NCI-H1092 treated with DMSO at 0.1 percent for 48 hours (cell line): ENCODE results near the gene MMP27.
A peak's percentile ranks its signal among the peaks of the same experiment; 100 is the strongest.
"Not testable (repeated sequence)": the region's sequence is repeated elsewhere in the genome, so short reads cannot be mapped to it uniquely, and the experiment has no call there.

ENCODE experiments used
- DNase-seq: peaks from one replicate; lab custom pipeline; 2025; lab: John Stamatoyannopoulos, UW

Gene MMP27, protein sequence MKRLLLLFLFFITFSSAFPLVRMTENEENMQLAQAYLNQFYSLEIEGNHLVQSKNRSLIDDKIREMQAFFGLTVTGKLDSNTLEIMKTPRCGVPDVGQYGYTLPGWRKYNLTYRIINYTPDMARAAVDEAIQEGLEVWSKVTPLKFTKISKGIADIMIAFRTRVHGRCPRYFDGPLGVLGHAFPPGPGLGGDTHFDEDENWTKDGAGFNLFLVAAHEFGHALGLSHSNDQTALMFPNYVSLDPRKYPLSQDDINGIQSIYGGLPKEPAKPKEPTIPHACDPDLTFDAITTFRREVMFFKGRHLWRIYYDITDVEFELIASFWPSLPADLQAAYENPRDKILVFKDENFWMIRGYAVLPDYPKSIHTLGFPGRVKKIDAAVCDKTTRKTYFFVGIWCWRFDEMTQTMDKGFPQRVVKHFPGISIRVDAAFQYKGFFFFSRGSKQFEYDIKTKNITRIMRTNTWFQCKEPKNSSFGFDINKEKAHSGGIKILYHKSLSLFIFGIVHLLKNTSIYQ

DNA sequence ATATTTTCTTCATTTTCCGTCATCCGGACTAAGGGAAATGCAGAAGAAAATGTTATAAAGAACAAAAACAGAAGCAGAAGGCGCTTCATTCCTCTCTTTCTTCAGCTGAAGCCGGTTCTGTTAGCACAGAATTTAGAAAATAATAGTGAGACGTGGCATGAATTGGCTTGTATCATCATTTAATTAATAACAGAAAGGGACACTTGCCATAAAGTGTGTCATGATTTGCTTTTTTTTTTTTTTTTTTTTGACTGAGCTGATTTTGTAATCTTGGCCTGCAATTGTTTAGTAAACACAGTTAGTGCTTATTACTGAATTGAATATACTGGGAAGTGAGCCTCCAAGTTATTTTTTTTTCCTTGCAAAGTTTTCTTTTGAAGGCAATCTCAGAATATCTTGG is at the start of gene MMP27:
Gene MMP27 (minus strand): TSS at position 144 of the 400 bp plus-strand sequence. CDS start 55 bp downstream, at position 89.
- no peak for DNase-seq

GRCh38 chr11:102753267-102753666 is 47.7 kb upstream of the MMP27 start:
- no peak for DNase-seq

- no peak for DNase-seq
Measured at GRCh38 chr11:102751673-102752072, 46.1 kb upstream of the MMP27 start.

- DNase-seq, result no peak
Measured at GRCh38 chr11:102749101-102749722, 43.6 kb upstream of the MMP27 start.

DNA sequence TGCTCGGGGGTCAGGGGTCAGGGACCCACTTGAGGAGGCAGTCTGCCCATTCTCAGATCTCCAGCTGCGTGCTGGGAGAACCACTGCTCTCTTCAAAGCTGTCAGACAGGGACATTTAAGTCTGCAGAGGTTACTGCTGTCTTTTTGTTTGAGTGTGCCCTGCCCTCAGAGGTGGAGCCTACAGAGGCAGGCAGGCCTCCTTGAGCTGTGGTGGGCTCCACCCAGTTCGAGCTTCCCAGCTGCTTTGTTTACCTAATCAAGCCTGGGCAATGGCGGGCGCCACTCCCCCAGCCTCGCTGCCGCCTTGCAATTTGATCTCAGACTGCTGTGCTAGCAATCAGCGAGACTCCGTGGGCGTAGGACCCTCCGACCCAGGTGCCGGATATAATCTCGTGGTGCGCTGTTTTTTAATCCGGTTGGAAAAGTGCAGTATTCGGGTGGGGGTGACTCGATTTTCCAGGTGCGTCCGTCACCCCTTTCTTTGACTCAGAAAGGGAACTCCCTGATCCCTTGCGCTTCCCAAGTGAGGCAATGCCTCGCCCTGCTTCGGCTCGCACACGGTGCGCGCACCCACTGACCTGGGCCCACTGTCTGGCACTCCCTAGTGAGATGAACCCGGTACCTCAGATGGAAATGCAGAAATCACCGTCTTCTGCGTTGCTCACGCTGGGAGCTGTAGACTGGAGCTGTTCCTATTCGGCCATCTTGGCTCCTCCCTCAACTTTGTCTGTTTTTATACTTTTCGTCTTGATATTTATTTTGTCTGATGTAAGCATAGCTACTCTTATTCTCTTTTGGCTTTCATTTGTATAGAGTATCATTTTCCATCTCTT is 41.4 kb upstream of the MMP27 start:
- not testable (repeated sequence) for DNase-seq

DNA sequence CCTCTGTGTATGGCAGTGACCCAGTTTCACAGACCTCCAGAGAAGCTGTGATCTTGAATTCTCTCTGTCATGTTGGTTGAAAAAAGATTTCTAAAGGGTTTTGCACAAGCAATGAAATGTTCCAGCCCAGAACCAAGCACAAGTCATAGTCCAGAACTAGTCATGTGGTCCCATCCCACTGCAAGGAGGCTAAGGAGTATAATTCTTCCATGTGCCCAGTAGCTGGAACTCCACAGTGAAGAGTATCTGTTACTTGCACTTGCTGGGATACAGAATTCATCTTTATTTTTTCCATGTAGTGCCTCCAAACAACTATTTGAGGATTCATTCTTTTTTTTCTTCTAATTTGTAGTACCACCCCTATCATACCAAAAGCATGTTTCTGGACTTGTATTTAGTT is 29.1 kb upstream of the MMP27 start:
- no peak for DNase-seq

GRCh38 chr11:102733232-102733875 is 27.8 kb upstream of the MMP27 start:
- peak; percentile 10 for DNase-seq

- not testable (repeated sequence) for DNase-seq
Measured at GRCh38 chr11:102730944-102731343, 25.4 kb upstream of the MMP27 start.

DNA sequence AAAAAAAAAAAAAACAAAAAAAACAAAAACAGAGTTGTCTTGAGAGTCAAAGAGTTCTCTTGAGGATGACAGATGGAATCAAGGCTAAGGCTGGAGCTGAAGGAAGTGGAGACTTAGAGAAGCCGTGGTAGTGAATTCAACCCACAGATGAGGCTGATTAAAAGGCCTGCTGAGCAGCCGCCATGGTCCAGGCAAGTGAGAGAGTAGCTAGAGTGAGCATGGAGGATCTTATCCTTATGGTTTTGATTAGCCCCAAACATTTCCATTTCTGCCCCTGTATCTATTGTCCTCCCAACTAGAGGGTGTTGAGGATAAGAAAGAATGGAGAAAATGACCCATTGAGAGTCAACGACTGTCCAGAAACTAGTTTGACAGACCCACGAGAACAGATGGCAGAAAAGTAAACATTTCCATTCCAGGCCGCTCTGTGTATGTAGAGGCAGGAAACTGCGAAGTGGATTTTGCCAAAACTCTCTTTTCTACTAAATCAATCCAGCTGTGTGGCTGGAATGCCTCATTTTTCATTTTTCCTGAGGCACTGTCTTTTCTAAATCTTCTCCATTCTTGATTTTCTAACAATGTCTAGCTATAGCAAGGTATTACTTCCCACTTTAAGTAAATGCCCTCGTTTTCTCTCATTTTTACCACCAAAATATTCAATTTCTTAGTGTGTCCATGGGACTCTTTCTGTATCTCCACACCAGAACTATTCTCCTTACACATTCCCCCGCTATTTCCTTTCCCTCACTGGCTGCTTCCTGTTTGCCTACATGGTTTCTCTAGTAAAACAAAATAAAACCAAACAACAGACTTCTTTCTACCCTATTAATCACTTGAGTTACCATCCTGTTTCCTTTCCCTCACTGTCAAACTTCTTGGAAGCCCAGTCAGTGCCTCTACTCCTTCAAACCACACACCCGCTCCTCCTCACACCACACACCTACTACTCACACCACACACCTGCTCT is 24.6 kb upstream of the MMP27 start:
- no peak for DNase-seq

DNA sequence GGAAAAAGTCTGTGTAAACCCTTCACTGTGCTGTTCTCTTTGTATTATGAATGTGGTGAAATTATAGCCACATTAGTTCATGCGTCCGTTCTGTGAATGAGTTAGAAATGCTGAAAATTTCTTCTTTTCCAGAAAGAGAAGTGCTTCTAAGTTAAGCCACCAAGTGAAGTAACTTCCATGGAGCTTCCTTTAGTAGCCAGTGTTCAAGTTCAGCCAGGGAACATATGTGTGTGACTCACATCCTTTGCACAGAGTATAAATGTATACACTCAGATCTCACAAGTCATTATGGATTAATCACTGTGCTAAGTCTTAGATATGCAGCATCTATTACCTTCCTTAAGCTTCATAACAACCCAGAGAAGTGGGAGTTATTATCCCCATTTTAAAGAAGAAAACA is 22.3 kb upstream of the MMP27 start:
- no peak for DNase-seq

GRCh38 chr11:102724904-102725500 is 19.4 kb upstream of the MMP27 start, which contains the start of gene MMP8:
Gene MMP8, minus strand, starts transcription at chr11:102724954. Its CDS starts 99 bp downstream, at chr11:102724855.
- no peak for DNase-seq

DNA sequence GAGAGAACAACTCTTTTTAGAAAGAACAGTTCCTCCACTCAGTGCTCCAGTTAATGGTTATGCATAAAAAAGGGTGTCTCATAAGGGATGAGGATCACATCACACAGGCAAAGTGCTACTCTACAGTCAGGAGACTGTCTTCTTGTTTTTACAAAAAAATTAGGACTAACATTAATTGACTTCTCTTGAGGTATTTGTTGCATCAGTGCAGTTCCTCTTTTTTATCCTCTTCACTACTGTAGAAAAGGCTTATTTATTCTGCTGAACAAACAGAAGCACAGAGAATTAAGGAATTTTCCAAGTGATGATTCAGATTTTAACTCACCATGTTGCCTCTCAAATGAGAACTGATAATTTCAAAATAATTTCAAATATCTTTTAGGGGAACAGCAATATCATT is 17.3 kb upstream of the MMP27 start:
- no peak for DNase-seq

- no peak for DNase-seq
Measured at GRCh38 chr11:102719620-102720277, 14.2 kb upstream of the MMP27 start.

DNA sequence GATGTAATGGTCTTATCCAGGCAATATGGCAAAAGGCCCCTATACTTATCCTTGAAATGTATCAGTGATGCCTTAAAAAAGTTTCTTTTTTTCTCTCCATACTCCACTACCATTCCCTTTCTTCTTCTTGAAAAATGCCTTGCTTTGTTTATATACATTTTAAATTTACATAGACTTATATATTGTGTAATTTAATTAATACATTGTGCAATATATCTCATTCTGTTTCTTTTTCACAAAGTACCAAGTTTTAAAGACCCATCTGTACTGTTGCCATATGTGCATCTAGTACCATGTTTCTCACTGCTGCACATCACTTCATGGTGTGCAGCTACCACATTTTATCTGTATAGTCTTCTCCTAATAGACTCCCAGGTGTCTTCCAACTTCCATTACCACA is 11.7 kb upstream of the MMP27 start:
- no peak for DNase-seq

GRCh38 chr11:102716527-102716926 is 11.0 kb upstream of the MMP27 start:
- DNase-seq, result no peak

DNA sequence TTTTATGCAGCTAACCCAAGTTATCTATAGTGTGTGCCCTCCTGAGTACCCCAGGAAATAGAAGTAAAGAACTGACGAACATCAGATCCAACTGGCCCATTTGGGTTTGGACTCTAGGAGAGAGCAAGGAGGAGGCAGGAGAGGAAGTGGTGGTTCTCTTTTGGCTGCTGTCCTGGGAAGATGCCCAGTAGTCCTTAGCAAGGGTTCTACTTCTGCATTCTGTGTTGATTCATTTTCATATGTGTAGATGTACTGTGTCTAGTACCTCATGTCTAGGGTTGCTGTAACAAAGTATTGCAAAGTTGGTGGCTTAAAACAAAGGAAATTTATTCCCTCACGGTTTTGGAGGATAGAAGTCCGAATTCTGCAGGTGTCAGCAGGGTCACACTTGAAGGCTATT is 6.6 kb upstream of the MMP27 start:
- DNase-seq, result no peak

GRCh38 chr11:102709201-102709945 is 3.8 kb upstream of the MMP27 start:
- no peak for DNase-seq

DNA sequence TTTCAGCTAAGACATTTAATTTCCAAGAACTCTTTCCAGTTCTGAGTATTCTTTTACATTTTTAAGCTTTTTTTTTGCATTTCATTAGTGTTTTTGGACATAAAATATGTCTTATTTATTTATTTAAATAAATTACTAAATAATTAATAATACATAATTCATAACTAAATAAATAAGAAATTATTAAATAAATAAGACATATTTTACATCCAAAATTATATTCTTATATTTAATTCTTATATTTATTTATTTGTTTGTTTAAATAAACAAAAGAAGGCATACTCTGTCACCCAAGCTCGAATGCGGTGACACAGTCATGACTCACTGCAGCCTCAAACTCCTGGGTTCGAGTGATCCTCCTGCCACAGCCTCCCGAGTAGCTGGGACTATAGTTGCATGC is 3.1 kb upstream of the MMP27 start:
- DNase-seq, result no peak

DNA sequence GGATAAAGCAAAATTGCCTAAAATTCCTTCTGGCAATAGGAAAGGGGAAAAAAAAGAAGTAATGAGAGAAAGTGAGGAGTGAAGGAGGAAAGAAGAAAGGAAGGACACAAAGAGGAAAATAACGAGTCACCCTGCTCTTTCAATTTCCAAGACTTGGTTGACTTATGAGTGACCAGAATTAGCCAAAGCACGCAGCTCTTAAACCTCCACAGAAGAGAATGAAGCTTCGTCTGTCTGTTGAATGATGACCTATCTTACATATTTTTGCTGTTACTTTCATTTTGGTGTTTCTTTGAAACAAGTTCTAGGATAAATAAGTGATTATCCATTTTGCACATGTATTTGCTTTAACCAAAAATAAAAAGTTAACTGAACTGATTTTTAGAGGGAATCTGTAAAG is 728 bp downstream of the MMP27 start:
- DNase-seq, result no peak
